ENCODE measurements around the gene FAM161B.
"Not testable (repeated sequence)": the region's sequence is repeated elsewhere in the genome, so short reads cannot be mapped to it uniquely, and the experiment has no call there.

Gene FAM161B

GRCh38 chr14:73949752-73950734 is at the start of gene FAM161B, which contains the start of gene COQ6:
Gene FAM161B (minus strand): TSS chr14:73950094. CDS start chr14:73950026, 68 bp downstream.
Gene COQ6 (plus strand): TSS chr14:73950302. CDS start chr14:73950333, 31 bp downstream.
- peak; percentile 87 to 92 for DNase-seq (ENCODE audit: low spot score in 2 of 2)
- H3K27me3 Mint-ChIP-seq, result no peaks in the 10 kb centered on the region
- H3K4me1 Mint-ChIP-seq, result peaks cover 14% of the 10 kb centered on the region
- peak within 1 kb of the TSS; percentile 98 for H3K4me3 Mint-ChIP-seq
- H3K36me3 Mint-ChIP-seq (ENCODE audit: insufficient read depth), result peaks cover 24% of the 10 kb centered on the region
- peak; percentile 96 for ATAC-seq (replicated peaks; ENCODE audit: extremely low read depth, poor library complexity, severe bottlenecking)
- no peaks in the 10 kb centered on the region for H3K9me3 Mint-ChIP-seq
- H3K27ac Mint-ChIP-seq (ENCODE audit: low read depth), result peak within 1 kb of the TSS; percentile 97

GRCh38 chr14:73998726-73999125 is 48.8 kb upstream of the FAM161B start:
- no peaks in the 10 kb centered on the region for H3K9me3 Mint-ChIP-seq

GRCh38 chr14:73997944-73998447 is 48.1 kb upstream of the FAM161B start:
- H3K4me1 Mint-ChIP-seq, result no peaks in the 10 kb centered on the region
- no peak overlapping the region for H3K27ac Mint-ChIP-seq (ENCODE audit: low read depth)
- no peak overlapping the region for H3K4me3 Mint-ChIP-seq
- H3K36me3 Mint-ChIP-seq (ENCODE audit: insufficient read depth), result peaks cover 5% of the 10 kb centered on the region
- DNase-seq (ENCODE audit: low spot score in 2 of 2) (no peak), ATAC-seq (replicated peaks; ENCODE audit: extremely low read depth, poor library complexity, severe bottlenecking) (no peak)
- no peaks in the 10 kb centered on the region for H3K27me3 Mint-ChIP-seq
- H3K9me3 Mint-ChIP-seq, result no peaks in the 10 kb centered on the region

More at GRCh38 chr14:73998726-73999125, 48.8 kb upstream of the FAM161B start:
- no peak overlapping the region for H3K27ac Mint-ChIP-seq (ENCODE audit: low read depth)
- no peak for DNase-seq (ENCODE audit: low spot score in 2 of 2)
- H3K4me1 Mint-ChIP-seq, result no peaks in the 10 kb centered on the region
- H3K4me3 Mint-ChIP-seq, result no peak overlapping the region
- H3K27me3 Mint-ChIP-seq, result no peaks in the 10 kb centered on the region
- ATAC-seq (replicated peaks; ENCODE audit: extremely low read depth, poor library complexity, severe bottlenecking), result no peak
- H3K36me3 Mint-ChIP-seq (ENCODE audit: insufficient read depth), result peaks cover 11% of the 10 kb centered on the region

GRCh38 chr14:73997108-73997943 is 47.4 kb upstream of the FAM161B start:
- H3K27me3 Mint-ChIP-seq, result no peaks in the 10 kb centered on the region
- no peak overlapping the region for H3K4me3 Mint-ChIP-seq
- no peaks in the 10 kb centered on the region for H3K4me1 Mint-ChIP-seq
- peaks cover 4% of the 10 kb centered on the region for H3K36me3 Mint-ChIP-seq (ENCODE audit: insufficient read depth)
- H3K9me3 Mint-ChIP-seq, result no peaks in the 10 kb centered on the region
- H3K27ac Mint-ChIP-seq (ENCODE audit: low read depth), result no peak overlapping the region
- no peak for DNase-seq (ENCODE audit: low spot score in 2 of 2)
- no peak for ATAC-seq (replicated peaks; ENCODE audit: extremely low read depth, poor library complexity, severe bottlenecking)

- Mint-ChIP-seq H3K4me3 (no peak overlapping the region), H3K27ac (ENCODE audit: low read depth) (no peak overlapping the region), H3K4me1 (no peaks in the 10 kb centered on the region), H3K9me3 (no peaks in the 10 kb centered on the region), H3K27me3 (no peaks in the 10 kb centered on the region), H3K36me3 (ENCODE audit: insufficient read depth) (peaks cover 4% of the 10 kb centered on the region)
- ATAC-seq (replicated peaks; ENCODE audit: extremely low read depth, poor library complexity, severe bottlenecking), result no peak
- no peak for DNase-seq (ENCODE audit: low spot score in 2 of 2)
Measured at GRCh38 chr14:73996731-73997107, 46.8 kb upstream of the FAM161B start.

GRCh38 chr14:73995977-73996378 is 46.1 kb upstream of the FAM161B start:
- no peak for DNase-seq (ENCODE audit: low spot score in 2 of 2)
- Mint-ChIP-seq H3K4me3 (no peak overlapping the region), H3K27ac (ENCODE audit: low read depth) (no peak overlapping the region), H3K27me3 (no peaks in the 10 kb centered on the region), H3K4me1 (no peaks in the 10 kb centered on the region), H3K36me3 (ENCODE audit: insufficient read depth) (peaks cover 5% of the 10 kb centered on the region), H3K9me3 (no peaks in the 10 kb centered on the region)
- no peak for ATAC-seq (replicated peaks; ENCODE audit: extremely low read depth, poor library complexity, severe bottlenecking)

GRCh38 chr14:73994926-73995325 is 45.0 kb upstream of the FAM161B start:
- H3K4me3 Mint-ChIP-seq; H3K9me3 Mint-ChIP-seq; DNase-seq (ENCODE audit: low spot score in 2 of 2); H3K36me3 Mint-ChIP-seq (ENCODE audit: insufficient read depth); H3K4me1 Mint-ChIP-seq; H3K27ac Mint-ChIP-seq (ENCODE audit: low read depth); ATAC-seq (replicated peaks; ENCODE audit: extremely low read depth, poor library complexity, severe bottlenecking); H3K27me3 Mint-ChIP-seq: not testable (repeated sequence)

- Mint-ChIP-seq H3K27me3 (no peaks in the 10 kb centered on the region), H3K36me3 (ENCODE audit: insufficient read depth) (peaks cover 5% of the 10 kb centered on the region), H3K27ac (ENCODE audit: low read depth) (no peak overlapping the region), H3K4me1 (no peaks in the 10 kb centered on the region), H3K9me3 (no peaks in the 10 kb centered on the region), H3K4me3 (no peak overlapping the region)
- ATAC-seq (replicated peaks; ENCODE audit: extremely low read depth, poor library complexity, severe bottlenecking) (no peak), DNase-seq (ENCODE audit: low spot score in 2 of 2) (no peak)
Measured at GRCh38 chr14:73991092-73991491, 41.2 kb upstream of the FAM161B start.

- not testable (repeated sequence) for H3K4me1 Mint-ChIP-seq; H3K27me3 Mint-ChIP-seq; DNase-seq (ENCODE audit: low spot score in 2 of 2); H3K4me3 Mint-ChIP-seq; H3K27ac Mint-ChIP-seq (ENCODE audit: low read depth); H3K36me3 Mint-ChIP-seq (ENCODE audit: insufficient read depth); ATAC-seq (replicated peaks; ENCODE audit: extremely low read depth, poor library complexity, severe bottlenecking); H3K9me3 Mint-ChIP-seq
Measured at GRCh38 chr14:73988656-73989055, 38.8 kb upstream of the FAM161B start.

- Mint-ChIP-seq H3K4me1 (no peaks in the 10 kb centered on the region), H3K9me3 (no peaks in the 10 kb centered on the region), H3K27me3 (no peaks in the 10 kb centered on the region), H3K36me3 (ENCODE audit: insufficient read depth) (peaks cover 9% of the 10 kb centered on the region), H3K4me3 (no peak overlapping the region), H3K27ac (ENCODE audit: low read depth) (no peak overlapping the region)
- DNase-seq (ENCODE audit: low spot score in 2 of 2) (no peak), ATAC-seq (replicated peaks; ENCODE audit: extremely low read depth, poor library complexity, severe bottlenecking) (no peak)
Measured at GRCh38 chr14:73988065-73988464, 38.2 kb upstream of the FAM161B start.

- no peaks in the 10 kb centered on the region for H3K9me3 Mint-ChIP-seq
- H3K4me3 Mint-ChIP-seq, result no peak overlapping the region
- no peaks in the 10 kb centered on the region for H3K27me3 Mint-ChIP-seq
- peak overlapping the region; percentile 66 for H3K27ac Mint-ChIP-seq (ENCODE audit: low read depth)
- H3K36me3 Mint-ChIP-seq (ENCODE audit: insufficient read depth), result peaks cover 3% of the 10 kb centered on the region
- ATAC-seq (replicated peaks; ENCODE audit: extremely low read depth, poor library complexity, severe bottlenecking) (no peak), DNase-seq (ENCODE audit: low spot score in 2 of 2) (no peak)
- H3K4me1 Mint-ChIP-seq, result no peaks in the 10 kb centered on the region
Measured at GRCh38 chr14:73977896-73978295, 28.0 kb upstream of the FAM161B start.

GRCh38 chr14:73976125-73976524 is 26.2 kb upstream of the FAM161B start:
- Mint-ChIP-seq H3K36me3 (ENCODE audit: insufficient read depth) (peaks cover 11% of the 10 kb centered on the region), H3K27me3 (no peaks in the 10 kb centered on the region), H3K27ac (ENCODE audit: low read depth) (no peak overlapping the region), H3K4me3 (no peak overlapping the region), H3K9me3 (no peaks in the 10 kb centered on the region), H3K4me1 (no peaks in the 10 kb centered on the region)
- DNase-seq (ENCODE audit: low spot score in 2 of 2) (no peak), ATAC-seq (replicated peaks; ENCODE audit: extremely low read depth, poor library complexity, severe bottlenecking) (no peak)

All from central memory CD8-positive, alpha-beta T cell (primary cell).